ENCODE measurements around the gene FMOD. TPM values are rescaled to one million over a fixed set of nuclear protein-coding genes. Genes with fewer than 3 reads are reported as not detected.

Gene FMOD
- total and polyA plus RNA-seq, 8 donors, result 14.7 to 422 (median 37.9) TPM

DNA sequence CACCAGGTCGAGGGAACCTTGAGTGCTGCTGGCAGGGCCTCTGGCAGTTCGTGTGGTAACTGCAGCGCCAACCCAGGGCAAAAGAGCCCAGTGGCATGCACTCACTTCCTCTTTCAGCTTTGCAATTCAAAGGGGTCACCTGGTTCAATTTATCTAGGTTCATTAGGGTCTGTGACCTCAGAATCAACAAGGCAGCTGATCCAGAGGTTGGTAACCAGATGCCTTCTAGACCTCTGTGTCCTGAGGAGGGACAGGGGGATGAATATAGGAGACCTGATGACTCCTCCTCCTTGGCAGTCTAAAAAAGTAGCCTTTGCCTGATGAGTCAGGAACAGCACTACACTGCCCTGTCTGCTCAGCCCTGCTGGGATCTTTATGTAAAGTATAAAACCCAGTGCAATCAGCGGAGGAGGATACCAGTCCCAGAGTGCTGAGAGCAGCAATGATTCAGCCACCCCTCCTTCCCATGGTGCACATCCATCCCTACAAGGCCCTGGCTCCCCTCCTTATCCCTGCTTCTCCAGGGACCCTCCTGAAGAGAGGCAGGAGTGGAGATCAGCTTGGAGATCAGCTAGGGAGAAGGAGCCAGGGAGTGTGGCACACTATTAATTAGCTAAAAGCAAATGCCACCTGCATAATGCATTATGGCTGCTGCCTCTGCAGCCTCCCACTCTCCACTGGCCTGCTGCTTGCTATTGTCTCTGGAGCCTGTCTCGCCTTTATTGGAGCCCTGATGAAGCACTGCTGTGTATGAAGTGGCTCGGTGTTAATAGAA, 11.2 kb upstream of the FMOD start:
- no peak overlapping the region for H3K27ac ChIP-seq
- H3K4me3 ChIP-seq, result no peak overlapping the region
- WGBS, 5 donors, result 57 to 87% (median 67%) methylated on average over 3 to 6 of the region's 6 CpGs
- no peak for DNase-seq
- intact Hi-C loops (cut with DNase I; ENCODE audit: low total_unique reads), result no loop called here
- no peaks in the 10 kb centered on the region for H3K9me3 ChIP-seq
- peaks cover 0 to 8% (median 0%) of the 10 kb centered on the region in 3 donors for H3K27me3 ChIP-seq
- TF ChIP-seq CTCF (IDR thresholded peaks at IDR 0.05) (no peak), EP300 (IDR thresholded peaks at IDR 0.05) (no peak), POLR2A (IDR thresholded peaks at IDR 0.05) (no peak), POLR2AphosphoS5 (IDR thresholded peaks at IDR 0.05) (no peak)
- no peaks in the 10 kb centered on the region for H3K36me3 ChIP-seq
- H3K4me1 ChIP-seq, result peaks cover 0 to 13% (median 2%) of the 10 kb centered on the region in 4 donors

- H3K27ac ChIP-seq, result no peak overlapping the region
- TF ChIP-seq EP300 (IDR thresholded peaks at IDR 0.05), result no peak
- no peak for TF ChIP-seq POLR2A (IDR thresholded peaks at IDR 0.05)
- no peak for TF ChIP-seq POLR2AphosphoS5 (IDR thresholded peaks at IDR 0.05)
- no peak for TF ChIP-seq CTCF (IDR thresholded peaks at IDR 0.05)
- H3K9me3 ChIP-seq, result no peaks in the 10 kb centered on the region
- H3K4me3 ChIP-seq, result no peak overlapping the region
- no peak for DNase-seq
- 89 to 92% (median 91%) methylated on average over 9 to 10 of the region's 10 CpGs for WGBS, 5 donors
- peaks cover 0 to 5% (median 2%) of the 10 kb centered on the region in 4 donors for H3K4me1 ChIP-seq
- H3K36me3 ChIP-seq, result no peaks in the 10 kb centered on the region
- intact Hi-C loops (cut with DNase I; ENCODE audit: low total_unique reads), result no loop called here
- H3K27me3 ChIP-seq, result peaks cover 0 to 8% (median 0%) of the 10 kb centered on the region in 3 donors
Observed at GRCh38 chr1:203360547-203361185, 9.7 kb upstream of the FMOD start.

GRCh38 chr1:203359010-203359571, 8.2 kb upstream of the FMOD start:
- Histone ChIP-seq H3K27ac (no peak overlapping the region), H3K36me3 (no peaks in the 10 kb centered on the region), H3K27me3 (peaks cover 0 to 3% (median 0%) of the 10 kb centered on the region in 3 donors), H3K9me3 (no peaks in the 10 kb centered on the region), H3K4me3 (no peak overlapping the region), H3K4me1 (peaks cover 0 to 4% (median 2%) of the 10 kb centered on the region in 4 donors)
- intact Hi-C loops (cut with DNase I; ENCODE audit: low total_unique reads), result no loop called here
- TF ChIP-seq EP300 (IDR thresholded peaks at IDR 0.05) (no peak), POLR2AphosphoS5 (IDR thresholded peaks at IDR 0.05) (no peak), CTCF (IDR thresholded peaks at IDR 0.05) (no peak), POLR2A (IDR thresholded peaks at IDR 0.05) (no peak)
- peak in 1 of 2 donors; percentile 53 for DNase-seq

GRCh38 chr1:203354246-203354645, 3.3 kb upstream of the FMOD start:
- no peak overlapping the region for H3K4me3 ChIP-seq
- H3K27ac ChIP-seq, result peak overlapping the region in 3 of 5 donors; percentile 16 to 49 (median 31)
- H3K27me3 ChIP-seq, result no peaks in the 10 kb centered on the region
- no peak for DNase-seq
- 48 to 78% (median 59%) methylated on average over 2 of the region's 2 CpGs for WGBS, 5 donors
- intact Hi-C loops (cut with DNase I; ENCODE audit: low total_unique reads), result no loop called here
- peaks cover 13 to 29% (median 26%) of the 10 kb centered on the region in 4 donors for H3K4me1 ChIP-seq
- TF ChIP-seq POLR2AphosphoS5 (IDR thresholded peaks at IDR 0.05) (no peak), POLR2A (IDR thresholded peaks at IDR 0.05) (no peak), CTCF (IDR thresholded peaks at IDR 0.05) (no peak), EP300 (IDR thresholded peaks at IDR 0.05) (no peak)
- H3K9me3 ChIP-seq, result no peaks in the 10 kb centered on the region
- H3K36me3 ChIP-seq, result no peaks in the 10 kb centered on the region
